Measurements from ENCODE around the gene C16orf87.

Gene C16orf87

GRCh38 chr16:46862555-46863447 lies 31.8 kb upstream of the C16orf87 start:
- TF ChIP-seq, protein P1, sequence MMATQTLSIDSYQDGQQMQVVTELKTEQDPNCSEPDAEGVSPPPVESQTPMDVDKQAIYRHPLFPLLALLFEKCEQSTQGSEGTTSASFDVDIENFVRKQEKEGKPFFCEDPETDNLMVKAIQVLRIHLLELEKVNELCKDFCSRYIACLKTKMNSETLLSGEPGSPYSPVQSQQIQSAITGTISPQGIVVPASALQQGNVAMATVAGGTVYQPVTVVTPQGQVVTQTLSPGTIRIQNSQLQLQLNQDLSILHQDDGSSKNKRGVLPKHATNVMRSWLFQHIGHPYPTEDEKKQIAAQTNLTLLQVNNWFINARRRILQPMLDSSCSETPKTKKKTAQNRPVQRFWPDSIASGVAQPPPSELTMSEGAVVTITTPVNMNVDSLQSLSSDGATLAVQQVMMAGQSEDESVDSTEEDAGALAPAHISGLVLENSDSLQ (IDR thresholded peaks at IDR 0.05): no peak
- TF ChIP-seq L3MBTL2 (conservative IDR thresholded peaks at IDR 0.05) (0 out of 2 replicates have a peak, but pooled peaks have one; percentile 15), HDGF (IDR thresholded peaks at IDR 0.05; ENCODE audit: borderline replicate concordance) (no peak), BHLHE40 (IDR thresholded peaks at IDR 0.05; ENCODE audit: borderline replicate concordance) (no peak), SUZ12 (IDR thresholded peaks at IDR 0.05) (no peak), FOXA1 (IDR thresholded peaks at IDR 0.05) (no peak), SP1 (IDR thresholded peaks at IDR 0.05) (no peak), LEF1 (IDR thresholded peaks at IDR 0.05; ENCODE audit: borderline replicate concordance) (no peak)
- POLR2A ChIA-PET: interaction anchor here (1.9 to 2.0 kb wide), 2 partner anchors 21 to 23 kb away, joined by 4 to 9 read pairs; partner anchors contain the start of gene GPT2
- CTCF ChIA-PET: interaction anchor here (0.6 to 1.7 kb wide), 3 partner anchors 9 to 55 kb away, joined by 3 to 11 read pairs (median 3); no protein-coding TSS in a partner anchor
- DNase-seq (ENCODE audit: extremely low spot score): no peak

GRCh38 chr16:46859719-46860152 lies 28.8 kb upstream of the C16orf87 start:
- TF ChIP-seq HDGF (IDR thresholded peaks at IDR 0.05; ENCODE audit: borderline replicate concordance) (no peak), LEF1 (IDR thresholded peaks at IDR 0.05; ENCODE audit: borderline replicate concordance) (no peak), ELF4 (IDR thresholded peaks at IDR 0.05) (no peak), ZNF384 (IDR thresholded peaks at IDR 0.05) (no peak)
- CTCF ChIA-PET: interaction anchor here (0.6 kb wide), 1 partner anchor 50 kb away, joined by 3 read pairs; no protein-coding TSS in a partner anchor
- DNase-seq (ENCODE audit: extremely low spot score): no peak
- POLR2A ChIA-PET: no interaction called here

- DNase-seq (ENCODE audit: extremely low spot score): no peak
- CTCF ChIA-PET: interaction anchor here (0.6 to 0.9 kb wide), 3 partner anchors 28 to 678 kb away, joined by 3 read pairs; no protein-coding TSS in a partner anchor
- POLR2A ChIA-PET: interaction anchor here (1.2 kb wide), 1 partner anchor 24 kb away, joined by 3 read pairs; no protein-coding TSS in a partner anchor
- TF ChIP-seq FOXA1 (IDR thresholded peaks at IDR 0.05): no peak
- no peak for TF ChIP-seq ARNT (IDR thresholded peaks at IDR 0.05)
- TF ChIP-seq L3MBTL2 (conservative IDR thresholded peaks at IDR 0.05): no peak
- no peak for TF ChIP-seq TARDBP (IDR thresholded peaks at IDR 0.05)
- TF ChIP-seq CTBP1 (IDR thresholded peaks at IDR 0.05; ENCODE audit: borderline replicate concordance): no peak
- TF ChIP-seq ZNF384 (IDR thresholded peaks at IDR 0.05): no peak
- TF ChIP-seq, protein P1 (IDR thresholded peaks at IDR 0.05): no peak
- no peak for TF ChIP-seq NFRKB (IDR thresholded peaks at IDR 0.05)
- TF ChIP-seq FOXK2 (IDR thresholded peaks at IDR 0.05): no peak
- TF ChIP-seq ELF4 (IDR thresholded peaks at IDR 0.05): no peak
- no peak for TF ChIP-seq HDGF (IDR thresholded peaks at IDR 0.05; ENCODE audit: borderline replicate concordance)
These were observed 27.2 kb upstream of the C16orf87 start for GRCh38 chr16:46858151-46858550.

DNA sequence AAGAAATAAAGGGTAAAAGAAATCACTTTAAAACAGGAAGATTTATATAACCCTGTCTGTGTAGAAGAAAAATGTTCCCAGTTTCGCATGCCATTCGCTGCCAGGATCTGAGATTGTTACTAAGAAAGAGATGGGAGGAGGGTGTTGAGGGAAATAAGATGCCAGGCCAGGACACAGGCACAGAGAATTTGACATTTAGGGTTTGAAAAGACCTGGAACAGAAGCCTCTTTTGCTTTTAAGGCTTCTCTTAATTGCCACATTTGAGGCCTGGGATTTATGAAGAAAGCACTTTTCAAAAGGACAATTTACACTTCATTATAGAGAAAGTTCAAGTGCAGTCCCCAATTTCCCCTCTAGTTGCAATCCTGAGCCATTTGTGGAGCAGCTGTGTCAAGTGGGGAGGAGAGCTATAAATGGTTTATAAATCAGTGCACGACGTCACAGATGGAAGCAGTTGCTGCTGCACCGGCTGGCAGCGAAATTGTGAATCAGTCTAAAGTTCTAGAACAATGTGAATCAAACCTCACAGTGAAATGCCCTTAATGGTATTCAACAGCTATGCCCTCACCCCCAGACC lies 26.5 kb upstream of the C16orf87 start:
- ChIA-PET CTCF (interaction anchor here (0.6 to 0.9 kb wide), 4 partner anchors 29 to 679 kb away, joined by 3 to 6 read pairs (median 3); no protein-coding TSS in a partner anchor), POLR2A (interaction anchor here (1.2 kb wide), 1 partner anchor 25 kb away, joined by 3 read pairs; no protein-coding TSS in a partner anchor)
- TF ChIP-seq FOXK2 (IDR thresholded peaks at IDR 0.05) (no peak), LEF1 (IDR thresholded peaks at IDR 0.05; ENCODE audit: borderline replicate concordance) (no peak)
- TF ChIP-seq, protein P1 (IDR thresholded peaks at IDR 0.05): peak; percentile 47; the same call in 1 of the 2 replicates
- DNase-seq (ENCODE audit: extremely low spot score): peak; percentile 66

- ChIA-PET CTCF (interaction anchor here (0.7 kb wide), 1 partner anchor 374 kb away, joined by 3 read pairs; no protein-coding TSS in a partner anchor), POLR2A (no interaction called here)
- no peak for TF ChIP-seq FOXK2 (IDR thresholded peaks at IDR 0.05)
- no peak for DNase-seq (ENCODE audit: extremely low spot score)
These were observed 24.4 kb upstream of the C16orf87 start for GRCh38 chr16:46855389-46855788.

- POLR2A ChIA-PET: interaction anchor here (1.6 kb wide), 1 partner anchor 29 kb away, joined by 6 read pairs; the partner anchor contains the start of gene GPT2
- CTCF ChIA-PET: interaction anchor here (0.7 to 2.7 kb wide), 9 partner anchors 9 to 1312 kb away, joined by 3 to 28 read pairs (median 4); partner anchors contain the start of gene GPT2
- no peak for TF ChIP-seq FOXA1 (IDR thresholded peaks at IDR 0.05)
- no peak for TF ChIP-seq ARNT (IDR thresholded peaks at IDR 0.05)
- no peak for TF ChIP-seq LEF1 (IDR thresholded peaks at IDR 0.05; ENCODE audit: borderline replicate concordance)
- no peak for TF ChIP-seq L3MBTL2 (conservative IDR thresholded peaks at IDR 0.05)
- no peak for TF ChIP-seq NFRKB (IDR thresholded peaks at IDR 0.05)
- no peak for TF ChIP-seq TARDBP (IDR thresholded peaks at IDR 0.05)
- TF ChIP-seq SP1 (IDR thresholded peaks at IDR 0.05): no peak
- no peak for TF ChIP-seq FOXK2 (IDR thresholded peaks at IDR 0.05)
- TF ChIP-seq FOXM1 (IDR thresholded peaks at IDR 0.05; ENCODE audit: borderline replicate concordance): no peak
- TF ChIP-seq CTBP1 (IDR thresholded peaks at IDR 0.05; ENCODE audit: borderline replicate concordance): no peak
- TF ChIP-seq HDGF (IDR thresholded peaks at IDR 0.05; ENCODE audit: borderline replicate concordance): no peak
- TF ChIP-seq ELF4 (IDR thresholded peaks at IDR 0.05): no peak
- TF ChIP-seq ZNF384 (IDR thresholded peaks at IDR 0.05): no peak
- TF ChIP-seq SUZ12 (IDR thresholded peaks at IDR 0.05): no peak
- no peak for DNase-seq (ENCODE audit: extremely low spot score)
These were observed 23.9 kb upstream of the C16orf87 start for GRCh38 chr16:46854846-46855245.
